Prostate gland (tissue), 2 donors: ENCODE data around the gene FNBP1. TPM values are rescaled to one million over a fixed set of nuclear protein-coding genes. Genes with fewer than 3 reads are reported as not detected.

Experiments
- DNase-seq: peaks from one replicate; pipeline ENCODE4 v3.0.0-alpha.2; 2019; ENCODE audit warnings: low spot score
- H3K27ac ChIP-seq, 2 donors: fragments of 200-600 bp; sonication (generic); 2 replicates each; pipeline ENCODE4 v1.5.1; 2017 to 2019
- H3K27me3 ChIP-seq: fragments of 200-600 bp; sonication (generic); replicated peaks from 2 replicates; pipeline ENCODE4 v1.5.1; 2019; ENCODE audit not compliant: insufficient read depth
- H3K36me3 ChIP-seq, 2 donors: fragments of 200-600 bp; sonication (generic); 1 replicate in 1 of 2; 2 replicates in 1 of 2; pipeline versions ENCODE4 v1.5.1 to v1.8.1; 2017 to 2019
- H3K4me1 ChIP-seq: fragments of 200-600 bp; sonication (generic); replicated peaks from 2 replicates; pipeline ENCODE4 v1.5.1; 2019
- H3K4me3 ChIP-seq, 2 donors: fragments of 200-600 bp; sonication (generic); 2 replicates each; pipeline ENCODE4 v1.5.1; 2017 to 2019
- H3K9me3 ChIP-seq: fragments of 200-600 bp; sonication (generic); 2 replicates; pipeline ENCODE4 v1.5.1; 2017
- POLR2A ChIP-seq: fragments of 450-650 bp; IDR thresholded peaks from one replicate; pipeline ENCODE4 v1.6.1; 2016; ENCODE audit warnings: antibody characterized with exemption, mild to moderate bottlenecking
- POLR2AphosphoS5 ChIP-seq: sonication (generic); formaldehyde crosslinking; IDR thresholded peaks from one replicate; pipeline ENCODE4 v1.6.1; 2017; ENCODE audit warnings: antibody characterized with exemption
- WGBS: methylation state at CpG from one replicate; pipeline ENCODE4 v1.1.5; 2018; 5-methylcytosine and 5-hydroxymethylcytosine counted together
- intact Hi-C: fragments of 100-400 bp; cut with DNase I; formaldehyde crosslinking; loops from one replicate; pipeline ENCODE4 v1.14.2; 2022
- total RNA-seq, 2 donors: library from RNA; depleted of rRNA; stranded (reverse); fragments of >200 nt; gene quantifications; one replicate each; pipeline ENCODE4 v1.1.0, GENCODE V29; 2016
- TF ChIP-seq, protein P1 (sequence below), 4 experiments: fragments of 200-600 bp in 2 of 4; fragments of 450-650 bp in 2 of 4; sonication (generic) in 2 of 4; IDR thresholded peaks; 1 replicate in 3 of 4; 2 replicates in 1 of 4; pipeline ENCODE4 v1.5.1; 2016 to 2019; ENCODE audit warnings: antibody characterized with exemption in 4 of 4, mild to moderate bottlenecking in 2 of 4, moderate library complexity in 2 of 4

FNBP1 gene
- total RNA-seq, 2 donors from 2014 or later: 34.6 to 93.7 TPM

DNA sequence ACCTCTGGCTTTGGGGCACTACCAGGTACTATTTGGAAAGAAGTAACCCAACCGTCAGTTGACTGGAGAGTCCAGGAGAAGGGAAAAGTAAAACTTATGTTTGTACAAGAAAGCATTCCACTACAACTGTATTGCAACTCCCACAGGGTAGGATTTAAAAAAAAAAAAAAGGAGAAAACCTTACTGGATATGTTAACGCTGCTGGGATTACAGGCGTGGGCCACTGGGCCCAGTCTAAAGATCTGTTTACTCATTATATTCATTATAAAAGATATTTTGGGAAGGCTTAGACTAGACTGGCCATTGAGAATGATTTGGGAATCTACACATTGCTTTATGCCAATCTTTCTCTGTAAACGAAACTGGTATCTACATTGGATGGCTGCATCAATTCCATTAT is 121.1 kb downstream of the FNBP1 start:
- 96% methylated on average over 4 of the region's 4 CpGs for WGBS
- no peak overlapping the region for H3K27ac ChIP-seq

DNA sequence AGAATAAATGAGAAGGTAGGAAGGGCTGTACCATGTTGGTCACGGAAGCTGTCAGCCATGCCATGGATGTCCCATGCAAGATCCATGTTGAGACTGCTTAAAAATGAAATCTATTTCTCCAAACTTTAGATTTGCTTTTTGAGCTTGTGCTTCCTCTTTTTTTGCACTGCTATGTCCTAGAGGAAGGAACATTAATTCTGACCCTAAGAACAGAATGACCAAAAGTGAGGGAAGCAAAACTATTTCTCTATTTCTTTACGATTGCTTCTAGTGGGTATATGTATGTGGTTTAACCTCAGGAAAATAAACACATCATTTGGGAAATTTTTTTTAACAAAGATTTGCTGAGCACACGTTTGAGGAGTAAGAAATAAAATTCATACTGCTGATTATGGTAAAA is 123.1 kb downstream of the FNBP1 start:
- TF ChIP-seq POLR2AphosphoS5 (no peak), POLR2A (no peak)
- Histone ChIP-seq H3K4me3 (no peak overlapping the region), H3K27ac (no peak overlapping the region), H3K36me3 (peaks cover 0 to 7% of the 10 kb centered on the region in 2 donors), H3K9me3 (no peaks in the 10 kb centered on the region), H3K4me1 (no peaks in the 10 kb centered on the region), H3K27me3 (no peaks in the 10 kb centered on the region)
- WGBS: 82% methylated on average over 3 of the region's 3 CpGs
- no peak for DNase-seq
- intact Hi-C loops: no loop called here

More for the DNA sequence above, 121.1 kb downstream of the FNBP1 start:
- peaks cover 0 to 7% of the 10 kb centered on the region in 2 donors for H3K36me3 ChIP-seq
- no peak overlapping the region for H3K4me3 ChIP-seq
- no peaks in the 10 kb centered on the region for H3K4me1 ChIP-seq
- H3K9me3 ChIP-seq: no peaks in the 10 kb centered on the region
- intact Hi-C loops: no loop called here
- no peak for DNase-seq
- no peaks in the 10 kb centered on the region for H3K27me3 ChIP-seq
- TF ChIP-seq POLR2AphosphoS5: no peak
- TF ChIP-seq POLR2A: no peak
- TF ChIP-seq, protein P1, sequence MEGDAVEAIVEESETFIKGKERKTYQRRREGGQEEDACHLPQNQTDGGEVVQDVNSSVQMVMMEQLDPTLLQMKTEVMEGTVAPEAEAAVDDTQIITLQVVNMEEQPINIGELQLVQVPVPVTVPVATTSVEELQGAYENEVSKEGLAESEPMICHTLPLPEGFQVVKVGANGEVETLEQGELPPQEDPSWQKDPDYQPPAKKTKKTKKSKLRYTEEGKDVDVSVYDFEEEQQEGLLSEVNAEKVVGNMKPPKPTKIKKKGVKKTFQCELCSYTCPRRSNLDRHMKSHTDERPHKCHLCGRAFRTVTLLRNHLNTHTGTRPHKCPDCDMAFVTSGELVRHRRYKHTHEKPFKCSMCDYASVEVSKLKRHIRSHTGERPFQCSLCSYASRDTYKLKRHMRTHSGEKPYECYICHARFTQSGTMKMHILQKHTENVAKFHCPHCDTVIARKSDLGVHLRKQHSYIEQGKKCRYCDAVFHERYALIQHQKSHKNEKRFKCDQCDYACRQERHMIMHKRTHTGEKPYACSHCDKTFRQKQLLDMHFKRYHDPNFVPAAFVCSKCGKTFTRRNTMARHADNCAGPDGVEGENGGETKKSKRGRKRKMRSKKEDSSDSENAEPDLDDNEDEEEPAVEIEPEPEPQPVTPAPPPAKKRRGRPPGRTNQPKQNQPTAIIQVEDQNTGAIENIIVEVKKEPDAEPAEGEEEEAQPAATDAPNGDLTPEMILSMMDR (IDR thresholded peaks at IDR 0.05): no peak

DNA sequence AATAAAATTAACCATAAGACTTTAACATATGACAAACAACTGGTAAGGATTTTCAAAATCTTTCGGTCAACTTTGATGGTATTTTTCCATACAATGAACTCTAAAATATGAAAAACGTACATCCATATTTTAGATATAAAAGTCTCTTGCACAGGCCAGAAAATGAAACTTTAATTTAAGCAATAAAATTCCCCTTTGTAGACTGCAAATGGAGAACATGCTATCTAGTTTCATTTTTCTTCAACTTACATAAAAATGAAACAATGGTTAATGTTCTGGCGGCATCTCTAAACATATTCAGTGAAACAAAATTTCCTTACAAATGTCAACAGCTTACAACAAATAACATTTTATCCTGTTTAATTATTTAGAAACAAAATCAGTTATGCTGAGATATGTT is 123.7 kb downstream of the FNBP1 start:
- intact Hi-C loops: no loop called here
- Histone ChIP-seq H3K27me3 (no peaks in the 10 kb centered on the region), H3K4me3 (no peak overlapping the region), H3K36me3 (peaks cover 0 to 6% of the 10 kb centered on the region in 2 donors), H3K4me1 (no peaks in the 10 kb centered on the region), H3K9me3 (no peaks in the 10 kb centered on the region), H3K27ac (no peak overlapping the region)
- DNase-seq: no peak
- WGBS: 57% methylated on average over 3 of the region's 3 CpGs
- TF ChIP-seq, protein P1 (IDR thresholded peaks at IDR 0.05): no peak
- no peak for TF ChIP-seq POLR2AphosphoS5

DNA sequence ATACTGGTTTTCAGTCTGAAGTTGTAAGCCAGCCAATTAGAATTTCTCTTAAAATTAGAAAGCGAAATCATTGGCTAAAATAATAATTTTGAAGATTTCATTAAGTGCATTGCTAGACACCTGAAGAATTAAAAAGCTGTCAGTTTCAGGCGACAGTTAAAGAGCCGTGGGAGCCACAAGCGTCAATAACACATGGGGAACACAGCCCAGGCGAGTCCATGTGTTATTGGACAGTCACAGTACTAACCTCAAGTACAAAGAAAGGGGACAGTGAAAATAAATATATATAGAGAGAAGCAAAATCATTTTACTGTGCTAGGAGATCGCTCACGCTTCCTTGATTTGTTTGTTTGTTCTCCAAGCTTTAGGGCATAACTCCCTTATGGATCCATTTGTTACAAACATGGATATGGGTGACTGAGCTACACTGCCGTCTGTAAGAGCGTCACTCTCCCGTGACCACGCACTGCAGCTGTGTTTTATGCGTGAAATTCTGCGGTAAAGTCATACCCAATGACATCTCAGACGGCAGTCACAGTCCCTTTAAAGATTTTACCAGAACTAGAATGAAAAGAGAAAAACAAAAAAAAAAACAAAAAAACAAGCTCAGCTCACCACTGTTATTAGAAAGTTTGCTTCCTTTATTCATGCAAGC is 124.6 kb downstream of the FNBP1 start:
- WGBS: 94% methylated on average over 14 of the region's 14 CpGs

DNA sequence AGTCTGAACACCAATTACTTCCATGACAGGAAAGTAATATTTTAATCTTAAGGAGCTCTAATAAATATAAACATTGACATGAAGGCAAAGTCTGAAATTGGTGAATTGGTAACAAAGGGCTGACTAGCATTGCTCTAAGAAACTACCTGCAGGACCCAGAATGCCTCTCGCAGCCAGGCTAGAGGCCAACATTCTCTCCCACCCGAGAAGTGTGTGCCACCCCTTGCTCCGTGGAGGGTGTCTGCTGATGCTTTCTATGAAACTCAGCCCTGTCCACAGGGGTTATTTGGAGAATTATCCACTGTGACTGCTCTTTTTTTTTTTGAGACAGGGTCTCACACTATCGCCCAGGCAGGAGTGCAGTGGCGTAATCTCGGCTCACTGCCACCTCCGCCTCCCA is 126.3 kb downstream of the FNBP1 start:
- DNase-seq: no peak
- H3K36me3 ChIP-seq: no peaks in the 10 kb centered on the region
- no peak overlapping the region for H3K27ac ChIP-seq
- H3K9me3 ChIP-seq: no peaks in the 10 kb centered on the region
- H3K4me1 ChIP-seq: no peaks in the 10 kb centered on the region
- no peak overlapping the region for H3K4me3 ChIP-seq
- intact Hi-C loops: no loop called here
- WGBS: 96% methylated on average over 7 of the region's 7 CpGs
- no peak for TF ChIP-seq POLR2A
- TF ChIP-seq POLR2AphosphoS5: no peak
- TF ChIP-seq, protein P1 (IDR thresholded peaks at IDR 0.05): no peak
- H3K27me3 ChIP-seq: no peaks in the 10 kb centered on the region

More for the DNA sequence above, 124.6 kb downstream of the FNBP1 start:
- Histone ChIP-seq H3K27me3 (no peaks in the 10 kb centered on the region), H3K4me3 (no peak overlapping the region), H3K9me3 (no peaks in the 10 kb centered on the region), H3K36me3 (peaks cover 0 to 4% of the 10 kb centered on the region in 2 donors), H3K4me1 (no peaks in the 10 kb centered on the region), H3K27ac (no peak overlapping the region)
- TF ChIP-seq, protein P1 (IDR thresholded peaks at IDR 0.05): no peak
- TF ChIP-seq POLR2AphosphoS5 (no peak), POLR2A (no peak)
- no peak for DNase-seq
- intact Hi-C loops: no loop called here
